ENCODE measurements around the gene BCL7B. TPM values are rescaled to one million over a fixed set of nuclear protein-coding genes. Genes with fewer than 3 reads are reported as not detected.
"Not testable (repeated sequence)": the region's sequence is repeated elsewhere in the genome, so short reads cannot be mapped to it uniquely, and the experiment has no call there.

BCL7B gene
- total RNA-seq, 1 donor from 2014 or later: 39.7 TPM

DNA sequence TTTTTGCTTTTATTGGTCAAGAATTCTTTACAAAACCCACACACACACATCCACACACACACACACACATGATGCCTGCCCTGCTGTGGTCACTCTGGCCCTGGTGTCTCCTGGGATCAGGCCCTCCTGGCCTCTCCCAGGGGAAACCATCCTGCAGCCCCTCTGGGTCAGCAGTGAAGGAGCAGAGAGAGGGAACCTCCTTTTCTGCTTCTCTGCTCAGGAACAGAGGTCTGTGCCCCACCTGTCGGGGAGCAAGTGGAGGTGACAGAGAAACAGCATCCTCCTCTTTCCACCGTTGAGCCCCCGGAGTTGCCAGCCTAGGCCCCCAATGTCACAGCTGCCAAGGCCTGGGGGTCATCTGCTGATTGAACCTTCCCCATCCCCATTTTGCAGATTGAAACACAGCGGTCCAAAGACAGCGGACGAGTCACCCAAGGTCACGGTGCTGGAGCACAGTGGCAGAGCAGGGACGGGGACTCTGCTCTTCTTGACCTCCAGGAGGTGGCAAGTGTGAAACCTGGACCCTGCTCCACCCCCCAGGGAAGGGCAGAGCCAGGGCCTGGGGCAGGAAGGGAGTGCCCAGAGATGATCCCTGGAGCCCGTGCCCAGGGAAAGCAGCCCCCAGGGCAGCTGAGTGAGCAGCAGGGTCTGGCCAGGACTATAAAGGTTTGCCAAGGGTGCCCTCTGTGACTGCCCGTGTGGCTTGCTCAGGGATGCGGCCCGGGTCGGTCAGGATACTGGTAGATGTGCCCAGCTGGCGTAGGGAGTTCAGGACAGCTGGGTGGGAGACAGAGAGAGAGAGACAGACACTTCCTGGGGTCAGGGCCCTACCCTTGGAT, 35.9 kb upstream of the BCL7B start:
- peaks cover 12% of the 10 kb centered on the region for H3K27me3 Mint-ChIP-seq (ENCODE audit: low read depth)
- TF ChIP-seq CTCF (IDR thresholded peaks at IDR 0.05): no peak
- peaks cover 1% of the 10 kb centered on the region for H3K36me3 Mint-ChIP-seq (ENCODE audit: low read depth)
- no peaks in the 10 kb centered on the region for H3K4me1 Mint-ChIP-seq (ENCODE audit: low read depth)
- no peak for DNase-seq (ENCODE audit: low spot score)
- H3K4me3 Mint-ChIP-seq (ENCODE audit: unreplicated experiment): no peak overlapping the region
- no peaks in the 10 kb centered on the region for H3K9me3 Mint-ChIP-seq (ENCODE audit: low read depth)
- no peak overlapping the region for H3K27ac Mint-ChIP-seq (ENCODE audit: unreplicated experiment)

- H3K36me3 Mint-ChIP-seq (ENCODE audit: low read depth): no peaks in the 10 kb centered on the region
- TF ChIP-seq CTCF (IDR thresholded peaks at IDR 0.05): no peak
- no peaks in the 10 kb centered on the region for H3K27me3 Mint-ChIP-seq (ENCODE audit: low read depth)
- no peak overlapping the region for H3K4me3 Mint-ChIP-seq (ENCODE audit: unreplicated experiment)
- H3K9me3 Mint-ChIP-seq (ENCODE audit: low read depth): no peaks in the 10 kb centered on the region
- DNase-seq (ENCODE audit: low spot score): no peak
- H3K27ac Mint-ChIP-seq (ENCODE audit: unreplicated experiment): no peak overlapping the region
- peaks cover 4% of the 10 kb centered on the region for H3K4me1 Mint-ChIP-seq (ENCODE audit: low read depth)
Observed at GRCh38 chr7:73586911-73587310, 29.4 kb upstream of the BCL7B start.

GRCh38 chr7:73585196-73585595, 27.7 kb upstream of the BCL7B start:
- TF ChIP-seq CTCF (IDR thresholded peaks at IDR 0.05): no peak
- Mint-ChIP-seq H3K27ac (ENCODE audit: unreplicated experiment) (no peak overlapping the region), H3K4me3 (ENCODE audit: unreplicated experiment) (no peak overlapping the region), H3K4me1 (ENCODE audit: low read depth) (peaks cover 4% of the 10 kb centered on the region), H3K9me3 (ENCODE audit: low read depth) (no peaks in the 10 kb centered on the region), H3K36me3 (ENCODE audit: low read depth) (no peaks in the 10 kb centered on the region), H3K27me3 (ENCODE audit: low read depth) (no peaks in the 10 kb centered on the region)
- no peak for DNase-seq (ENCODE audit: low spot score)

- TF ChIP-seq CTCF (IDR thresholded peaks at IDR 0.05): no peak
- no peaks in the 10 kb centered on the region for H3K36me3 Mint-ChIP-seq (ENCODE audit: low read depth)
- no peak overlapping the region for H3K27ac Mint-ChIP-seq (ENCODE audit: unreplicated experiment)
- no peak for DNase-seq (ENCODE audit: low spot score)
- H3K27me3 Mint-ChIP-seq (ENCODE audit: low read depth): no peaks in the 10 kb centered on the region
- no peaks in the 10 kb centered on the region for H3K9me3 Mint-ChIP-seq (ENCODE audit: low read depth)
- H3K4me3 Mint-ChIP-seq (ENCODE audit: unreplicated experiment): no peak overlapping the region
- H3K4me1 Mint-ChIP-seq (ENCODE audit: low read depth): peaks cover 11% of the 10 kb centered on the region
Observed at GRCh38 chr7:73582664-73583202, 25.2 kb upstream of the BCL7B start.

DNA sequence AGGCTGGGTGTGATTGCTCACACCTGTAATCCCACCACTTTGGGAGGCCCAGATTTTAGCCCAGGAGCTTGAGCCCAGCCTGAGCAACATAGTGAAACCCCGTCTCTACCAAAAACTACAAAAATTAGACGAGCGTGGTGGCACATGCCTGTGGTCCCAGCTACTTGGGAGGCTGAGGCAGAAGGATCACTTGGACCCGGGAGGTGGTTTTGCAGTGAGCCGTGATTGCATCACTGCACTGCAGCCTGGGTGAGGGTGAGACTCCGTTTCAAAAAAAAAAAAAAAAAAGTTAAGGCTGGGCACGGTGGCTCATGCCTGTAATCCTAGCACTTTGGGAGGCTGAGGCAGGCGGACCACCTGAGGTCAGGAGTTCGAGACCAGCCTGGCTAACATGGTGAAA, 23.5 kb upstream of the BCL7B start:
- H3K4me3 Mint-ChIP-seq (ENCODE audit: unreplicated experiment); H3K27me3 Mint-ChIP-seq (ENCODE audit: low read depth); H3K27ac Mint-ChIP-seq (ENCODE audit: unreplicated experiment); H3K9me3 Mint-ChIP-seq (ENCODE audit: low read depth); DNase-seq (ENCODE audit: low spot score); H3K36me3 Mint-ChIP-seq (ENCODE audit: low read depth): not testable (repeated sequence)
- peaks cover 26% of the 10 kb centered on the region for H3K4me1 Mint-ChIP-seq (ENCODE audit: low read depth)

Measured in chondrocyte (in vitro differentiated cells).